DLD1 (cell line): ENCODE results near the gene ADCYAP1R1.
"Not testable (repeated sequence)": the region's sequence is repeated elsewhere in the genome, so short reads cannot be mapped to it uniquely, and the experiment has no call there.

Source experiments
- in situ Hi-C: cut with HindIII; loops from 2 replicates; pipeline ENCODE4 v1.10.0; 2017; ENCODE audit warnings: low sequenced_read_pairs

ADCYAP1R1 gene

DNA sequence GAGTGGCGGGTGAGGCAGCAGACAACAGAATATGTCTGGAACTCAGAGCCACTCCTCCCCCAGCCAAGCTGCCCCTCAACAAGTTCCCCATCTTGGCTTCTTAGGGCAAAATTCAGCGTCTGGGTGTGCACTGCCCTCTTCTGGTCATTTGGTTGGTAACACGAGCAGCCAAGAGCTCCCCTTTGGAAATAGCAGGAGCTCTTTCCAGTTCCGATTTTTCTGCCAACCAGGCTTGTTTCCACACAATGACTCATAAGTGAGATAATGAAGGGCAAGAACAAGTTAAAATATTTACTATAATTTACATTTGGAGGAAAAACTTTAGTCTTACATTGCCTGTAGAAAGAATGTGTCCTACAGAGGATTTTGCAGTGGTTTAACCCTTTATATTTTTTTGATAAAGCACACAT lies 70.5 kb downstream of the ADCYAP1R1 start:
- in situ Hi-C loops, result loop anchor here (25.0 kb wide), 2 partner anchors 160 to 335 kb away; partner anchors contain the start of gene GHRHR

DNA sequence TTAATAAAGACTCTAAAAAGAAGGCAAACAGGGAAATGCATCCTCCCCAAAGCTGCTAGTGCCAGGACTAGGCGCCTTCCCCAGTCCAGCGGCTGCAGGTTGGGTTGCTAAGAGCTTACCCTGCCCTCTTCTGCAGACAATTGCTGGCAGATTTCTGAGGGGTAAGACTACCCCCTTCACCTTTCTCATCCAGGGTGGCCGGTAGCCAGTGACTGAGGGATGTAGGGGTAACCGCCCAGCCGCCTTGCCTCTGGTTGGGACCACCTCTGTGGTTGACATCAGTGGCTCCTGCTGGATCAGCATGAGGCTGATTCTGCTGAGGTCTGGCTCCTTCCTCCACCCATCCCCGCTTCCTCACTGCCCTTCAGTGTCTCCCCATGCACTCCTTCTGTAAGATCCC lies 71.2 kb downstream of the ADCYAP1R1 start:
- in situ Hi-C loops, result loop anchor here (25.0 kb wide), 2 partner anchors 161 to 336 kb away; partner anchors contain the start of gene GHRHR

DNA sequence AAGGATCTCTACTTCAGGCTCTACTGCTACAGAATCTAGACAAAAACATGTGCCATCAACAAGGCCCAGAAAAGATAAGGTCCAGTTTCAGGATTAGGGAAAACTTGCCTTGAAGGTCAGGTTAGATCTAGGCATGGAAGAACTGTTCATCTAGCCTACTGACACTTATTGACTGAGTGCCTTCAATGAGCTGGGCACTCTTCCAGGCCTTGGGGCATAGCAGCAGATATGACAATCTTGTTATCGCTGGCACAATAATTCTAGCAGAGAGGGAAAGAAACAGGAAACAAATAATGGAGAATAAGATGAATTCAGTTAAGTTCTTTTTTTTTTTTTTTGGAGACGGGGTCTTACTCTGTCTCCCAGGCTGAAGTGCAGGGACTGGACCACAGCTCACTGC lies 71.6 kb downstream of the ADCYAP1R1 start:
- in situ Hi-C loops, result loop anchor here (25.0 kb wide), 2 partner anchors 161 to 336 kb away; partner anchors contain the start of gene GHRHR

DNA sequence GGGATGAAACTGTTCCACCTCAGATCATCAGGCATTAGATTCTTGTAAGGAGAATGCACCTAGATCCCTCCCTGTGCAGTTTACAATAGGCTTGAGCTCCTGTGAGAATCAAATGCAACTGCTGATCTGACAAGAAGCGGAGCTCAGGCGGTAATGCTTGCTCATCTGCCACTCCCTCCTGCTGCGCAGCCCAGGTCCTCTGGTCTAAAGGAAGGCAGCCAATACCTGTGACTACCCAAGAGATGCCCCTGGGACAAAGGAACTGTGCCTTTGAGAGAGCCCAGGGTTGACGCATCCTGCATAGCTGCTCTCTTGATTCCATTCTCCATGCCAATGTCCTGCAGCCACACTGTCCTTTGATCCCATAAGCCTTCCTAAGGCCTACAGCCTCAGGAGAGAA lies 73.1 kb downstream of the ADCYAP1R1 start:
- in situ Hi-C loops, result no loop called here

DNA sequence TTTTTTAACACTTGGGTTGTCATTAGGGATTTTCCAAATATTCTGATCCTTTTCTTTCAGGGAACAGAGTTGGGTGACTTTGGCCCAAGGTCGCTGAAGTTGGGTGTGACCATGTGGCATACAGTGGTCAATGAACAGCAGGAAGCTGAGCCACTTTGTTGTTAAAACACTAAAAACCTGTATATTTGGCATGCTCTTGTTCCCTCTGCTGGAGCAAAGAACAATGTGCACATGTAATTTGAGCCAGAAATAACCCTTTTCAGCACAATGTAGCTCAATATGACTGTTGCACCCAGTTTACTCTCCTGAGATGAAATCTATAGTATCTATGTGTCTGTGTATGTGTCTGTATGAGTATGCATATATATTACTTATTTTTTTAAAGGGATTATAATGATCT lies 74.9 kb downstream of the ADCYAP1R1 start:
- in situ Hi-C loops, result no loop called here

DNA sequence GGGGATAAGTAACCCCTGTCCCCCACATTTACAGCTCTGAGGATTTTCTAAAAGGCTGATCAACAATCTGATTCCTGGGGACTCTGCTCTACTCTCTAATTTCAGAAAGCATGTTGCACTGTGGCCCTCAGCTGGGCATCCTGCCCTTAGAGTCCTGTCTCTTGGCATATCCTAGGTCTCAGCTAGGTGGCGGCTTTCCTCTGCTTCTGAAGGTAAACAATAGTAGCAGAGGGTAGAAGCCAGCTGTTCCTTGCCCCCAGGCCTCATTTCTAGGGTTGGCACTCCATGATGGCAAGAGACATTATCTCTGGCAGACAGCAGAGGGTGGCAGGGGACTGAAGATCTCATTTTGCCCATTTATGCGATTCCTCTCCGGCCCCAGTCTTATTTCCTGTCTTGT lies 77.0 kb downstream of the ADCYAP1R1 start:
- in situ Hi-C loops, result no loop called here

DNA sequence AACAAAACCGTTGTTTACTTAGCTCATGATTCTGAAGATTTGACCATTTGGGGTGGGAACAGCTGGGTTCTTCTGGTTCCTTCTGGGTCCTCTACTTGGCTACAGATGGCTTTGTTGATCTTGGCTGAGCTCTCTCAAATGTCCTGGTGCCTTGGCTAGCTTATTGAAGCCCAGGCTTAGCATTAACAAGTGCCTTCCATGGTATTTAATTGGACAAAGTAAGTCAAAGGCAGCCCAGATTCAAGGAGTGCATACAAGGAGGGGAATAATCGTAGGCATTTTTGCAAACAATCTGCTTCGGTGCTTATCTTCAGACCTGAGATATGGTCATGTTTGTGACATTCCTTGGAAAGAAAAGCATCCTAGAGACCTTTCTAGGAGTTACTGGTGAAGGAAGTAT lies 81.4 kb downstream of the ADCYAP1R1 start:
- in situ Hi-C loops, result no loop called here

DNA sequence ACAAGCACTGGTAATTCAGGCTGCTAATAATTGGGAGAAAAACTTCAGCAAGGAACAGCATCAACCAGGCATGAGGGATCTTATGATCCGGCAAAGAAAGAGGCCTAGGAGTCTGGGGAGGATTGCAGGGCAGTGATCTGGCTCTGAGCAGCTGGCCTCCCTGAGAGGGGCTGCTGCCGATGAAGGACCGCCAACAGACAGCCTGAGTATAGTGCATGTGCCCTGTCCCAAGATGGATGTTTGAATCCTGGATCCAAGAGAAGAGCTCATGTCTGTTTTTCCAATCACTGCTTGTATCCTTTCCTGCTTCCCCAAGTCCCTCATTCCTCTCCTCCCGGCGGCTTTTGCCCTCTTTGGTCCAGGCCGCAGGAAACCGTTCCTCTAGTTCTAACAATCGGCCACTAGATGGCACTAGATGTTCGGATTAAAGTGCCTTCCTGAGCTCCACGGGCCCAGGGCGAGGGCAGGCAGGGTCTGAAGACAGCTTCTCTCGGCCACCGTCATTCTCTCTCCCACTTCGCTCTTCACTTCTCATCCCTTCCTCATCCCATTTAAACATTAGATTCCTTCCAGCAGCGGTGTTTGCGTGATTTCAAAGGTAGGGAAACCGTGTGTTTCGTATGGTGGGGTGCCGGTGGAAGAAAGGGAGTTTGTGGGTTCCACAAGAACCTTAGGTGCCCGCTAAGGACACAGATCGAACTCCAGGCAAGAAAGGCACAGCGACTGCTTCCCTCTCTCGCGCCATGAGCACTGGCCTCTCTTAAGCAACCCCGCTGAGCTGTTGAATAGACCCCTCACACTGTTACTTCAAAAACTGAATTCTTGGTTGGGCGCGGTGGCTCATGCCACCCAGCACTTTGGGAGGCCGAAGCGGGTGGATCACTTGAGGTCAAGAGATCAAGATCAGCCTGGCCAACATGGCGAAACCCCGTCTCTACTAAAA lies 82.4 kb downstream of the ADCYAP1R1 start:
- in situ Hi-C loops, result no loop called here

DNA sequence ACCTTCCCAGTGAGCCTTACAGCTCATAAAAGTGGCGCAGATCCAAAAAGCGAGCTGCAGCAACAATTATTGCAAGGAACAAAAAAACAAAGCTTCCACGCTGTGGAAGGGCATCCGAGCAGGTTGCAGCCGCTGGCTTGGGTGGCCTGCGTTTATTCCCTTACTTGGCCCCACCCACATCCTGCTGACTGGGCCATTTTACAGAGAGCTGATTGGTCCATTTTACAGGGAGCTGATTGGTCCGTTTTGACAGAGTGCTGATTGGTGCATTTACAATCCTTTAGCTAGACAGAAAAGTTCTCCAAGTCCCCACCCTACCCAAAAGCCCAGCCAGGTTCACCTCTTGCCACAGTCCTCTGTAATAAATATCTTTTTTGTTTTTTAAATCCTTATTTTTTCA lies 85.1 kb downstream of the ADCYAP1R1 start:
- in situ Hi-C loops, result no loop called here

DNA sequence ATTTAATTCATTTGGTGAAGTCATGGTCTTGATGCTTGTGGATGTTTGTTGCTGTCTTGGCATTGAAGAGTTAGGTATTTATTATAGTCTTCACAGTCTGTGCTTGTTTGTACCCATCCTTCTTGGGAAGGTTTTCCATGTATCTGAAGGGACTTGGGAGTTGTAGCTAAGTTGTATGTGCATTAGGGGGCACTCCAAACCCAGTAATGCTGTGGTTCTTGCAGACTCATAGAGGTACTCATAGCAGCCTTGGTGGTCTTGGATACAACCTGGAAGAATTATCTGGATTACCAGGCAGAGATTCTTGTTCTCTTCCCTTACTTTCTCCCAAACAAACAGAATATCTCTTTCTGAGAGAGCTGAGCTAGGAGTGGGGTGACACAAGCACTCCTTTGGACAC lies 93.2 kb downstream of the ADCYAP1R1 start:
- in situ Hi-C loops, result no loop called here

DNA sequence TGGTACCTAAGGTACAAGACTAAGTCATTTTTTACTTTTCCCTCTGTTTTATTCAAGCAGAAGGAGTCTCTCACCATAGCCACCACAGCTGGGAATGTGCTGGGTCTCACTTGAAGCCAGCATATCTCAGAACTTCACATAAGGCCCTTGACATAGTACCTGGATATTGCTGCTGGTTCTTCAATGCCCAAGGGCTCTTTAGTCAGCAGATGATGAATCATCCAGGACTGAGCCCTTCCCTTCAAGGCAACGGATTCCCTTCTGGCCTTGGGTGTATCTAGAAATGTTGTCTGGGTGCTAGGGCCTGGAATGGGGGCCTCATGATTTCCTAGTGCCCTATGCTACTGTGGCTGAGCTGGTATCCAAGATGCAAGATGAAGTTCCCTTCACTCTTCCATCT lies 93.9 kb downstream of the ADCYAP1R1 start:
- in situ Hi-C loops, result no loop called here

DNA sequence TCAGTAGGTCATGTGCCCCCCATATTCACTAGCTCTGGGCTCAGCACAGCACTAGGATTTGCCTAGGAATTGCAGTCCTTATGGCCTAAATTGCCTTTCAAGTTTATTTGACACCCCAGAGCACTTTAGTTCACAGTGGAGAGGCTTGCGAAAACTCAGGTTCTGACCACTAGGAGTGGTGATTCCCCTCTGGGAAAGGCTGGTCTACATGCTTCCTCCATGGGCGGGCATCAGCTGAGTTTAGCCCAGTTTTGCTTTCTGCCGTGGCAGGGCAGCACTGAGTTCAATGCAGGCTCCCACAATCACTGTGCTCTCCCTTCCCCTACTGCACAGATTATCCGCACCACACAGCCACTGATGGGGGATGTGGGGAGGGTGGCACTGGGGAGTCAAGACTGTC lies 94.4 kb downstream of the ADCYAP1R1 start:
- in situ Hi-C loops, result no loop called here

DNA sequence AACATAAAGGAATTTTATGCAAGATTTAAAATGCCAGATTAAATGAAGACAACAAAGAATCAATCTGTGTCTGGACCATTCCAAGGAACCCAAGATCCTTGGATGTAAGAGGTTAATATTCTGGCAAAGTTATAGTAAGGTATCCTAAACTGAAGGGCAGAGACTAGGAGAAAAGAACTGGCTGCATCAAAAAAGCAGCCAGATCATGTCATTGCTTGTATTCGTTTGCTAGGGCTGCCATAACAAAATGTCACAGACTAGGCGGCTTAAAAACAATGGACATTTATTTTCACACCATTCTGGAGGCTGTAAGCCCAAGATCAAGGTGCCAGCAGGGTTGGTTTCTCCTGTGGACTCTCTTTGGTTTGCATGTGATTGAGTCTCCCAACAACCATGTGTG lies 99.7 kb downstream of the ADCYAP1R1 start:
- in situ Hi-C loops, result no loop called here

DNA sequence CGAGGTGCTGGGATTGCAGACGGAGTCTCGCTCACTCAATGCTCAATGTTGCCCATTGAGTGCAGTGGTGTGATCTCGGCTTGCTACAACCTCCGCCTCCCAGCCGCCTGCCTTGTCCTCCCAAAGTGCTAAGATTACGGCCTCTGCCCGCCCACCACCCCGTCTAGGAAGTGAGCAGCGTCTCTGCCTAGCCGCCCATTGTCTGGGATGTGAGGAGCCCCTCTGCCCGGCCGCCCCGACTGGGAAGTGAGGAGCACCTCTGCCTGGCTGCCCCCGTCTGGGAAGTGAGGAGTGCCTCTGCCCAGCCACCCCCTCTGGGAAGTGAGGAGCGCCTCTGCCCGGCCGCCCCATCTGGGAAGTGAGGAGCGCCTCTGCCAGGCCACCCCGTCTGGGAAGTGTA lies 101.2 kb downstream of the ADCYAP1R1 start:
- in situ Hi-C loops, result not testable (repeated sequence)

DNA sequence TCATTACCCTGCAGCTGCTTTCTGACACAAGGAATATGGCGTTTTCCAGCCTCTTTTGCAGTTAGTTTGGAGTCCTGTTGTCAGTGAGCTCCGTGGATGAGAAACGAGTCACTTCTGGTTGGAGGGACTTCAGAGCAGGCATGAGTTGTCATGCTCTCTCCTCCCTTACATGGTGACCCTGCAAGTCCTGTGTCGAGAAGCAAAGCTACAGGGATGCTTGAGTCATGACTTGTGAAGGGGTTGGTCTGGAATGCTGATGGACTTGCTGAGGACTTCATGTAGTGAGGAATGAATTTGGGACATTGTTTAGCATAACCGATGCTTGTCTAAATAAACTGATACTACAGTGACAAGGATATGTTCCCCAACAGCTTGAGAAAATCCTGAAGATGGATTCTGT lies 108.8 kb downstream of the ADCYAP1R1 start:
- in situ Hi-C loops, result no loop called here
